Stimulated activated CD4-positive, alpha-beta T cell treated with anti-CD3 and anti-CD28 coated beads, Interleukin-12 subunit alpha, Interleukin-12 subunit beta, amount 100 ng/mL, for 24 hours (primary cell): ENCODE measurements around the gene GSTK1.
"Not testable (repeated sequence)": the region's sequence is repeated elsewhere in the genome, so short reads cannot be mapped to it uniquely, and the experiment has no call there.

Experiments
- DNase-seq, 2 experiments: peaks; one replicate each; pipeline ENCODE4 v3.0.0-alpha.2; 2020; ENCODE audit warnings: low read depth in 2 of 2

Gene GSTK1

DNA sequence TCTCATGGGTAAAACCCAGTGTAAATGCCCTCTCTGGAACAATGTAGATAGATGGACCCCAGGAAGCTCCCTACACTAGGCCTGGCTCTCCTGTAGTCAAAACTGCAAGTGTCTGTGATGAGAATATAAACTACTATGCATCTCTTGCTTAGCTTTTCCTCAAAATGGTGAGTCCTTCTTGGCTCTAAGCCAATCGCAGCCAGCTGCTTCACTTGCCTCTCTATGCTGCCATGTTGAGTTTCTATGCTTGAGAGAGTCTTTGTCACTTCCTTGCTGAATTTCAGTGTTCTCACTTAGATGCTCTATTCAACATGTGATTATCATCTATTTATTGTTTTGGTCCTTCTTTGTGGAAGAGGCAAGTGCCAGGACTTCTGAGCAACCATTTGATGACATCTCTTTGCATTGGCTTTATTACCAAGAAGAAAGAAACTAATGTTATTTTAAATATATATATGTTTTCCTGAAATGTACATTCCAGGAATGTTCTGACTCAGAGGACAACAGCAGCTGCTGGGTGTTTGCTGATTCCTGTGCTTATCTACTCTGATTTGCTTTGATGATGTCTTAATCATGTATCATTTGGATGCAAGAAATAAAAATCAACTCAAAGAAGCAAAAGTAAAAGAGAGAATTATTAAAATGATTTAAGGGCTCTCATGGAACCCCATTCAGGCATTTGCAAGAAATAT, 24.8 kb upstream of the GSTK1 start:
- DNase-seq: no peak

DNA sequence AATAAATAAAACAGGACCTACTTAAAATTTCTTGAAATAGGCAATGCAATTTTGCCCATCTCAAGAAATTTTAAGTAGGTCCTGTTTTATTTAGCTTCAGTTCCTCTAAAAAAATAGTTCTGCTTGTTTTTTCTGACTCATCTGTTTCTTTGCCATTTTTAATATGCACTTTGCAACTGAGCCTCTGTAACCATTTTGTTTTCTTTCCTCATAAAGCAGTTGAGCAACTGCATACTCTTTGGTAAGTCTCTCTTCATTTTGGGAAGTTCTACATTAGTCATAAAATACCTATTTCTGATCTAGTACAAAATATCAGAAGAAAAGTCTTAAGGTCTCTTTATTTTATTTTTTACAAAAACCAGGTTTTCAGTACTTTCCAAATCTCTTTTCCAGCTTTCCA, 23.4 kb upstream of the GSTK1 start:
- no peak for DNase-seq

DNA sequence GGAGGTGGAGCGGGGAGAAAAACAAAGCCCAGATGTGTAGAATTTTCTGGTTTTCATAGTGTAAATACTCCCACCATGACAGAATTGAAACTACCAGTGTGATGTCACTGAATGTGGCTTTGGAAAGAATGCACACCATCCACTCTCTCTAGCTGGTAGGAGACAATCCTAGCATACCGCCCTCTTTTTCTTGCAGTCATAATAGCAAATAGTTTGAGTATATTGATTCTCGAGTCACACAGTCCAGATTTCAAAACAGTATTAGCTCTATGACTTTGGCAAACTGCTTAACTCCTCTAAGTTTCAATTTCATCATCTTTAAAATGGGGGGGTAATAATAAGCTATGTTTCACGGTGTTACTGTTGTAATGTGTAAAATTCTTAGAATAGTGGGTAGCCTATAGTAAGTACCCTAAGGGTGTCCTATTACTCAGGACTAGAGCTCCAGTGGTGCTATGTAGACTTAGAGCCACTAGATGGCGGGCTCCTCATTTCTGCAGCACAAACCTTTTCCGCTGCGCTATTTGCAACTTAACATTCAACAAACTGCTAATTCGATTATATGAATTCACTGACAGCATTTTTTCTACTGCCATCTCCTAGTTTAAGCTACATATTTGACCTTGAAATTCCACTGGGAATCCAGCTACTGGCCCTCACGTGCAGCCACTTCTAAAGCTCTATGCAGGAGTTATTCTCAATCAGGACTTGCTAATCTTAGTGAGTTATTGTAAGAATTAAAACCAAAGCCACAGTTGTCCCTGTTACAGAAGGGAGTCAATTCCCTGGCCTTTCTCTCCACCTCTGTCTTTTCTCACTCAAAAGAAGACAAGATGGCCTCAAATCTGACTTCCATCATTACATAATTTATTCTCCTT, 22.7 kb upstream of the GSTK1 start:
- peak; percentile 41 to 47 for DNase-seq

GRCh38 chr7:143242306-143242705, 20.9 kb upstream of the GSTK1 start:
- DNase-seq: no peak

GRCh38 chr7:143243111-143243510, 20.1 kb upstream of the GSTK1 start:
- DNase-seq: no peak

- DNase-seq: no peak
These were observed 19.6 kb upstream of the GSTK1 start for GRCh38 chr7:143243614-143244013.

DNA sequence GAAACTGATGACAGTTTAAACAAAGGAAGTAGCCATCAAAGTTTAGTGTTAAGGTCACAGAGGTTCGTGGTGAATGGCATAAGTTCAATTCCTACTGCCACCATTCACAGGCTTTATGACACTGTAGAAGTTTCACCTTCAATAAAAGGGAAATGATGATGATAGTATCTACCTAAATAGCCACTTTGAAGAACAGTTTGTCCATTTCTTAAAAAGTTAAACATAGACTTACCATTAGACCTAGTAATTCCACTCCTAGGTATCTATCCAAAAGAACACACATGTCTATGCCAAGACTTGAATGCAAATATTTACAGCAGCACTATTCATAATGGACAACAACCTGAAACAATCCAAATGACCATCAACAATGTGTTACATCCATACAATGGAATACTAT, 18.9 kb upstream of the GSTK1 start:
- no peak for DNase-seq

GRCh38 chr7:143245123-143245522, 18.1 kb upstream of the GSTK1 start:
- no peak for DNase-seq

GRCh38 chr7:143247372-143247771, 15.9 kb upstream of the GSTK1 start:
- DNase-seq: no peak

DNA sequence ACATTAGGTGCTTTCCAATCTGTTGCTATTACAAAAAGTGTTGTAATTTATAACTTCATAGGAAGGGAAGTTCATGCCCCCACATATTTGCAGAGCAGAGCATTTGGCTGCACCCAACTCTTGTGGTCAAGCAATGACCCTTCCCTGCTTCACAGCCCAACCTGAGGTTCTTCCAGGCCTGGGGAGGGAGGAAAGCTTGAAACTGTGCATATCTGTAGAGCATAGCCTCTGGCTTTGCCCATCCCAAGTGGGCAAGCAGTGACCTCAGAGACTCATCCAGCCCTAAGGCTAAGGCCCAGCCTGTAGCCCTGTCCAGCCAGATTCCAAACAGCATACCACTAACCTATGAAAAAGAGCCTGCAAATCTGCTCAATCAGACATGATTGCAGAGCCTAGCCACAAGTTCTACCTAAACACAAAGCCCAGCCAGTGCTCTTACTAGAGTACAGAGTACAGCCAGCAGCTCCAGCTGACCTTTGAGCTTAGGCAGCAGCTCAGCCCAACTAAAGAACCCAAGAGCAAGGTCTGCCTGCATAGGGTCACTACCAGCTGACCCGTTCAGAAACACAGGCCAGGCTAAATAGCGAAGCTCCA, 14.4 kb upstream of the GSTK1 start:
- DNase-seq: no peak

GRCh38 chr7:143250199-143250598, 13.0 kb upstream of the GSTK1 start:
- DNase-seq: no peak

GRCh38 chr7:143250822-143251221, 12.4 kb upstream of the GSTK1 start:
- DNase-seq: no peak

DNA sequence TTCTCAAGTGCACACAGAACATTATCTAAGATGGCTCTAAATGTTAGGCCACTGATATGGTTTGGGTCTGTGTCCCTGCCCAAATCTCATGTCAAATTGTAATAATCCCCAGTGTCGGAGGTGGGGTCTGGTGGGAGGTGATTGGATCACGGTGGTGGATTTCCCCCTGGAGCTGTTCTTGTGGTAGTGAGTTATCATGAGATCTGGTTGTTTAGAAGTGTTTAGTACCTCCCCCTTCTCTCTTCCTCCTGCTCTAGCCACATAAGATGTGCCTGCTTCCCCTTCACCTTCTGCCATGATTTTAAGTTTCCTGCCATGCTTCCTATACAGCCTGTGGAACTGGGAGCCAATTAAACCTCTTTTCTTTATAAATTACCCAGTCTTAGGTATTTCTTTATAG, 11.2 kb upstream of the GSTK1 start:
- no peak for DNase-seq

GRCh38 chr7:143255564-143255963, 7.7 kb upstream of the GSTK1 start:
- DNase-seq: no peak

DNA sequence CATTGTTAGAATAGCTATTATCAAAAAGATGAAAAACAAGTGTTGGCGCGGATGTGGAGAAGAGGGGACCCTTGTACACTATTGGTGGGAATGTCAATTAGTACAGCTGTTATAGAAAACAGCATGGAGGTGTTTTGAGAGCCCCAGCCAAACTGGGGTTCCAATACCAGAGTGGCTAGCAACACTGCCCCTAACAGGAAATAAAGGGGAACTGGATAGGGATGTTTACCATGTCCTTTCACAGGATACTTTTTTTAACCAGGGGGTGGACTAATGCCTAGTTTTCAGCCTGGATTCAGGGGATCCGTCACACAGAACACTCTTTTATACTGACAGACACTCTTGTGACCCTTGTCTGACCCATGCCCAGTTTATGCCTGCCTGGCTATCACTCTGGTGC, 6.9 kb upstream of the GSTK1 start:
- DNase-seq: no peak

GRCh38 chr7:143256932-143257331, 6.3 kb upstream of the GSTK1 start:
- no peak for DNase-seq

GRCh38 chr7:143257501-143257900, 5.7 kb upstream of the GSTK1 start:
- DNase-seq: no peak

GRCh38 chr7:143258831-143259230, 4.4 kb upstream of the GSTK1 start:
- DNase-seq: no peak

GRCh38 chr7:143259765-143260164, 3.5 kb upstream of the GSTK1 start:
- no peak for DNase-seq

DNA sequence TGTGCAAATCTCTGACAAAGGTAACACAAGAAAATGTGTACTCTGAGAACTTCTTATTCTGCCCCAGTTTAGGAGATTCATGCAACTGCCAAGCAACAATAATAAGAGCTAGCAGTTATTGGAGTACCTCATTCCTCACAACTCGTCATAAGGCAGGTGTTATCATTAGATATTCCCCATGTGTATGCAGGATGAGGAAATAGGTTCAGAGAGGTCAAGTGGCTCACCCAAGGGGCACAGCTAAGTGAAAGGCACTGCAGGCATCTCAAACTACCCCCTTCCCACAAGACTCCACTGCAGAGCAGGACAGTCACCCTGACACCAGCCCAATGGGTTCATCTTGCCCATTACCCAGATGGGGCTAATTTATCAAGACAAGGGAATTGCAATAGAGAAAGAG, 1.3 kb upstream of the GSTK1 start:
- no peak for DNase-seq

DNA sequence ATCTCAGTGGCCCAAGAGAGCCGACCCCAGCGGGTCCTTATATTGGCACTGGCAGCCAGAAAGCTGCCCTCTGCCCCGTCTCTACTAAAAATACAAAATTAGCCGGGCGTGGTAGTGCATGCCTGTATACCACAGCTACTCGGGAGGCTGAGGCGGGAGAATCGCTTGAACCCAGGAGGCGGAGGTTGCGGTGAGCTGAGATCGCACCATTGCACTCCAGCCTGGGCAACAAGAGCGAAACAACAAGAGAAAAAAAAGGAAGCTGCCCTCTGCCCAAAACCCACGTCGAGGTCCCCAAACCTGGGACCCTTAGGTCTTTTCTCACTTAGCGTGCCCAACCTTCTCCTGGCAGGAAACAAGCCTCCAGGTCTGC, 941 bp downstream of the GSTK1 start:
- DNase-seq: not testable (repeated sequence)

DNA sequence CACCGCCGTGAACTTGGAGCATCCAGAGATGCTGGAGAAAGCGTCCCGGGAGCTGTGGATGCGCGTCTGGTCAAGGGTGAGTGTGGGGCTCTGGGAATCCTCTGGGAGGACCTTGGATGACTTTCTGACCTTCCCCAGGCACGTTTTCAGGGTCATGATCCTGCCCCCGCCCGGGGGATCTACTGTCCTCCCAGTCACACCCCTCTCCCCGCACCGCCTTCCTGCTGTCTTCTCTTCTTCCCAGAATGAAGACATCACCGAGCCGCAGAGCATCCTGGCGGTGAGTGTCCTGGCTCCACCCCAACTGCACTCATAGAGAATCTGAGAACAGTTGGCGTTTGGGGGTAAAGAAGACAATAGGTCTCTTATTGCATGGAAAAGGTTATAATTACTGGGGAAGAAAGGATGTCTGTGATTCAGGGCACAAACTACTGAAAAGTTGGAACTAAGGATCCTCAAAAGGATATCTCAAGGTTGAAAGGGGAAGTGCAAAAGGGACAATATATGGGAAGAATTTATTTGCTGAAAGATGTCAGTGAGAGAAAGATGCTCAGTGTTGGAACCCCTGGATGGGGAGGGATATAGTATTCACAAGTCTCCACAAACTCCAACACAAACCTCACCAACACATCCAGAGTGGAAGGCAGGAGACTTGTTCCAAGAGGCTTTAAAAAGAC, 1.9 kb downstream of the GSTK1 start:
- no peak for DNase-seq
